ENCODE data around the gene ARHGAP26.
"Not testable (repeated sequence)": the region's sequence is repeated elsewhere in the genome, so short reads cannot be mapped to it uniquely, and the experiment has no call there.

Gene ARHGAP26

GRCh38 chr5:142952229-142952628, 182.1 kb downstream of the ARHGAP26 start:
- H3K79me1 ChIP-seq (replicated peaks; ENCODE audit: low read length, poor library complexity, severe bottlenecking): peaks cover 1% of the 10 kb centered on the region
- H3K18ac ChIP-seq (ENCODE audit: low read depth in 1 of 2, low read length in 2 of 2): no peak overlapping the region
- no peak overlapping the region for H3K27ac ChIP-seq (ENCODE audit: low read length, poor library complexity, severe bottlenecking)
- no peak overlapping the region for H2BK12ac ChIP-seq (ENCODE audit: low read length in 2 of 2)
- no peak overlapping the region for H3K23ac ChIP-seq (ENCODE audit: low read length in 2 of 2)
- no peak overlapping the region for H2BK120ac ChIP-seq (ENCODE audit: low read depth, low read length)
- H4K91ac ChIP-seq (ENCODE audit: low read length): no peak overlapping the region
- H3K36me3 ChIP-seq (ENCODE audit: control insufficient read depth in 1 of 2, insufficient read depth in 2 of 2, low read depth in 1 of 2, low read length in 2 of 2): no peaks in the 10 kb centered on the region
- H3K9ac ChIP-seq (ENCODE audit: low read length): no peak overlapping the region
- H3K4me1 ChIP-seq (ENCODE audit: control insufficient read depth, insufficient read depth, low read depth, low read length): no peaks in the 10 kb centered on the region
- DNase-seq: no peak
- H2BK15ac ChIP-seq (ENCODE audit: low read depth, poor library complexity, severe bottlenecking): no peak overlapping the region
- no peak overlapping the region for H3K4me3 ChIP-seq (ENCODE audit: insufficient read depth in 1 of 2, low read depth in 1 of 2, low read length in 2 of 2)
- no peak overlapping the region for H4K8ac ChIP-seq (ENCODE audit: low read length)
- H2AK5ac ChIP-seq (ENCODE audit: low read length, severe bottlenecking): no peak overlapping the region
- no peaks in the 10 kb centered on the region for H3K9me3 ChIP-seq (ENCODE audit: control insufficient read depth, low read length)
- H3K4ac ChIP-seq (ENCODE audit: low read depth in 1 of 2, low read length in 2 of 2): no peak overlapping the region
- H3K4me2 ChIP-seq (ENCODE audit: low read length, poor library complexity, severe bottlenecking): no peak overlapping the region
- 87% methylated on average over 2 of the region's 3 CpGs for WGBS
- H3K27me3 ChIP-seq (ENCODE audit: control insufficient read depth in 1 of 2, insufficient read depth in 1 of 2, low read length in 2 of 2): no peaks in the 10 kb centered on the region
- no peak overlapping the region for H2AFZ ChIP-seq (ENCODE audit: low read depth, low read length)
- H2BK5ac ChIP-seq (ENCODE audit: low read depth, low read length, poor library complexity, severe bottlenecking): no peak overlapping the region
- no peak overlapping the region for H3K14ac ChIP-seq (ENCODE audit: low read length in 2 of 2)

- not testable (repeated sequence) for DNase-seq; H3K14ac ChIP-seq (ENCODE audit: low read length in 2 of 2); H3K36me3 ChIP-seq (ENCODE audit: control insufficient read depth in 1 of 2, insufficient read depth in 2 of 2, low read depth in 1 of 2, low read length in 2 of 2); H4K91ac ChIP-seq (ENCODE audit: low read length); H3K4me3 ChIP-seq (ENCODE audit: insufficient read depth in 1 of 2, low read depth in 1 of 2, low read length in 2 of 2); H2BK120ac ChIP-seq (ENCODE audit: low read depth, low read length); H3K4me1 ChIP-seq (ENCODE audit: control insufficient read depth, insufficient read depth, low read depth, low read length); H4K8ac ChIP-seq (ENCODE audit: low read length); H3K4me2 ChIP-seq (ENCODE audit: low read length, poor library complexity, severe bottlenecking); H3K27ac ChIP-seq (ENCODE audit: low read length, poor library complexity, severe bottlenecking); H2BK15ac ChIP-seq (ENCODE audit: low read depth, poor library complexity, severe bottlenecking); H2AFZ ChIP-seq (ENCODE audit: low read depth, low read length); H3K23ac ChIP-seq (ENCODE audit: low read length in 2 of 2); H2BK5ac ChIP-seq (ENCODE audit: low read depth, low read length, poor library complexity, severe bottlenecking); H3K9ac ChIP-seq (ENCODE audit: low read length); H2AK5ac ChIP-seq (ENCODE audit: low read length, severe bottlenecking); H3K4ac ChIP-seq (ENCODE audit: low read depth in 1 of 2, low read length in 2 of 2); H3K9me3 ChIP-seq (ENCODE audit: control insufficient read depth, low read length); H3K79me1 ChIP-seq (replicated peaks; ENCODE audit: low read length, poor library complexity, severe bottlenecking); H3K18ac ChIP-seq (ENCODE audit: low read depth in 1 of 2, low read length in 2 of 2); H3K27me3 ChIP-seq (ENCODE audit: control insufficient read depth in 1 of 2, insufficient read depth in 1 of 2, low read length in 2 of 2); H2BK12ac ChIP-seq (ENCODE audit: low read length in 2 of 2)
- WGBS: 100% methylated on average over 1 of the region's 3 CpGs
Observed at GRCh38 chr5:142952871-142953270, 182.7 kb downstream of the ARHGAP26 start.

DNA sequence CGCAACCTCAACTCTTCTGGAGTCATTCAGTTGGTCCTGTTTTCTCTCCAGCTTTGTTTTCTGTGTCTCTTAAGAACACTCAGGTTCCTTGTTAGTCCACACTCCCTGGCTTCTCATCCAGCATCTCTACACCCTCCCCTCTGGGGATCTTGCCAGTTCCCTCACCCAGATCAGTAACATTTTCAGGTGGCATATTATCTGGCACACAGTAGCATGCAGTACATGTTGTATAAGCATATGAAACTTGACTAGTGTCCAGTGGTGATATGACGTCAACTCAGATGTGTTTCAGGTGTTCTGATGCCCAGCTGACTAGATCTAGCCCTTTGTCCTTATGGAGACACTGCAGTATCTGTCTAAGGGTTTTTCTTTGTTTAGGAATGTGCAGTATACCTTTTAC, 184.3 kb downstream of the ARHGAP26 start:
- Histone ChIP-seq H3K36me3 (ENCODE audit: control insufficient read depth in 1 of 2, insufficient read depth in 2 of 2, low read depth in 1 of 2, low read length in 2 of 2) (no peaks in the 10 kb centered on the region), H3K14ac (ENCODE audit: low read length in 2 of 2) (no peak overlapping the region), H3K27me3 (ENCODE audit: control insufficient read depth in 1 of 2, insufficient read depth in 1 of 2, low read length in 2 of 2) (no peaks in the 10 kb centered on the region), H3K4me3 (ENCODE audit: insufficient read depth in 1 of 2, low read depth in 1 of 2, low read length in 2 of 2) (no peak overlapping the region), H3K4me2 (ENCODE audit: low read length, poor library complexity, severe bottlenecking) (no peak overlapping the region), H2BK12ac (ENCODE audit: low read length in 2 of 2) (no peak overlapping the region), H3K23ac (ENCODE audit: low read length in 2 of 2) (no peak overlapping the region), H3K4ac (ENCODE audit: low read depth in 1 of 2, low read length in 2 of 2) (no peak overlapping the region), H3K9me3 (ENCODE audit: control insufficient read depth, low read length) (no peaks in the 10 kb centered on the region), H3K4me1 (ENCODE audit: control insufficient read depth, insufficient read depth, low read depth, low read length) (peaks cover 6% of the 10 kb centered on the region), H2BK15ac (ENCODE audit: low read depth, poor library complexity, severe bottlenecking) (no peak overlapping the region), H2AFZ (ENCODE audit: low read depth, low read length) (no peak overlapping the region), H4K91ac (ENCODE audit: low read length) (no peak overlapping the region), H4K8ac (ENCODE audit: low read length) (no peak overlapping the region), H3K18ac (ENCODE audit: low read depth in 1 of 2, low read length in 2 of 2) (no peak overlapping the region), H3K27ac (ENCODE audit: low read length, poor library complexity, severe bottlenecking) (no peak overlapping the region), H3K9ac (ENCODE audit: low read length) (no peak overlapping the region), H2AK5ac (ENCODE audit: low read length, severe bottlenecking) (no peak overlapping the region), H2BK120ac (ENCODE audit: low read depth, low read length) (no peak overlapping the region), H3K79me1 (replicated peaks; ENCODE audit: low read length, poor library complexity, severe bottlenecking) (peaks cover 3% of the 10 kb centered on the region), H2BK5ac (ENCODE audit: low read depth, low read length, poor library complexity, severe bottlenecking) (no peak overlapping the region)
- no peak for DNase-seq
- WGBS: 96% methylated on average over 2 of the region's 2 CpGs

DNA sequence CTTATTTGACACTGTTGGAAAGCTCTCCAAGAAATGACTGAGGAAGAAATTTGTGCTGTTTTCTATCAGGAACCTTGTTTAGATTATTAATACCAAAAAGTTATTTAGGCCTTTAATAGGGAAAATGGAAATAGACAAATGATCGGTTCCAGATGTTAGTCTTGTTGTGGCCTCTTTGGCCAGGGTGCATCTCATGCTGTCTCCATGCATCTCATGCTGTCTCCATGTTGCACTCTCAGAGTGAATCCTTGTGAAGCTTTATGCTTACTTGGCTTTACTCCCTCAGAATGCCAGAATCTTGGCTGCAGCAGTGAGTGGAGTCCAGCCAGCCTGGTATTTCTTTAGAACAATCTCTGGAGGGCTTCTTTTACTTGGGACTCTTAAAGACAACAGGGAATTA, 185.5 kb downstream of the ARHGAP26 start:
- H3K27ac ChIP-seq (ENCODE audit: low read length, poor library complexity, severe bottlenecking): no peak overlapping the region
- no peak overlapping the region for H3K14ac ChIP-seq (ENCODE audit: low read length in 2 of 2)
- no peak for DNase-seq
- H3K27me3 ChIP-seq (ENCODE audit: control insufficient read depth in 1 of 2, insufficient read depth in 1 of 2, low read length in 2 of 2): no peaks in the 10 kb centered on the region
- H3K9ac ChIP-seq (ENCODE audit: low read length): no peak overlapping the region
- no peak overlapping the region for H2BK12ac ChIP-seq (ENCODE audit: low read length in 2 of 2)
- H3K4ac ChIP-seq (ENCODE audit: low read depth in 1 of 2, low read length in 2 of 2): no peak overlapping the region
- H3K23ac ChIP-seq (ENCODE audit: low read length in 2 of 2): no peak overlapping the region
- H2AK5ac ChIP-seq (ENCODE audit: low read length, severe bottlenecking): no peak overlapping the region
- H2AFZ ChIP-seq (ENCODE audit: low read depth, low read length): no peak overlapping the region
- no peak overlapping the region for H4K91ac ChIP-seq (ENCODE audit: low read length)
- no peak overlapping the region for H3K4me2 ChIP-seq (ENCODE audit: low read length, poor library complexity, severe bottlenecking)
- H3K79me1 ChIP-seq (replicated peaks; ENCODE audit: low read length, poor library complexity, severe bottlenecking): peaks cover 3% of the 10 kb centered on the region
- peaks cover 6% of the 10 kb centered on the region for H3K4me1 ChIP-seq (ENCODE audit: control insufficient read depth, insufficient read depth, low read depth, low read length)
- H2BK5ac ChIP-seq (ENCODE audit: low read depth, low read length, poor library complexity, severe bottlenecking): no peak overlapping the region
- no peak overlapping the region for H2BK120ac ChIP-seq (ENCODE audit: low read depth, low read length)
- no peak overlapping the region for H3K4me3 ChIP-seq (ENCODE audit: insufficient read depth in 1 of 2, low read depth in 1 of 2, low read length in 2 of 2)
- H3K9me3 ChIP-seq (ENCODE audit: control insufficient read depth, low read length): no peaks in the 10 kb centered on the region
- H4K8ac ChIP-seq (ENCODE audit: low read length): no peak overlapping the region
- 100% methylated on average over 1 of the region's 1 CpG for WGBS
- H3K36me3 ChIP-seq (ENCODE audit: control insufficient read depth in 1 of 2, insufficient read depth in 2 of 2, low read depth in 1 of 2, low read length in 2 of 2): no peaks in the 10 kb centered on the region
- H2BK15ac ChIP-seq (ENCODE audit: low read depth, poor library complexity, severe bottlenecking): no peak overlapping the region
- no peak overlapping the region for H3K18ac ChIP-seq (ENCODE audit: low read depth in 1 of 2, low read length in 2 of 2)
